Endothelial cell of umbilical vein (primary cell): ENCODE measurements around the gene MAG. TPM values are rescaled to one million over a fixed set of nuclear protein-coding genes. Genes with fewer than 3 reads are reported as not detected.

Source experiments
- BruUV-seq: library from RNA; stranded (reverse); fragments of 400-500 nt; replicated peaks from 2 replicates; lab custom pipeline; 2021; lab: Mats Ljungman, UMichigan
- CTCF ChIA-PET: fragments of 300-600, 350-600 bp; sonication (Branson Sonifier 250); formaldehyde crosslinking; loops from one replicate; lab custom pipeline; 2021; ENCODE audit warnings: antibody characterized with exemption, inconsistent platforms; lab: Charles Lee
- POLR2A ChIA-PET: fragments of 300-600, 350-600 bp; sonication (Branson Sonifier 250); formaldehyde crosslinking; loops from one replicate; lab custom pipeline; 2021; ENCODE audit warnings: antibody characterized with exemption, inconsistent platforms; lab: Charles Lee
- DNase-seq: peaks from one replicate; pipeline ENCODE4 v3.0.0-alpha.2; 2011; ENCODE audit warnings: low read depth, low spot score
- FAIRE-seq: peaks from 2 replicates; lab custom pipeline; 2011; peaks lifted over from hg19 to GRCh38; lab: Jason Lieb, UNC
- H2AFZ ChIP-seq: 2 replicates; pipeline ENCODE4 v1.6.0; 2012; ENCODE audit warnings: low read depth, low read length, control low read depth, inconsistent platforms
- H3K27ac ChIP-seq: 2 replicates; pipeline ENCODE4 v1.5.1; 2011; ENCODE audit warnings: low read depth, mild to moderate bottlenecking, control low read depth, low read length, moderate library complexity; ENCODE audit not compliant: insufficient read depth
- H3K27me3 ChIP-seq, 2 experiments: 2 replicates each; pipeline versions ENCODE4 v1.6.0 to v1.6.1; 2011; ENCODE audit warnings: low read length in 2 of 2, mixed read lengths in 1 of 2; ENCODE audit not compliant: control insufficient read depth in 2 of 2, insufficient read depth in 2 of 2
- H3K36me3 ChIP-seq, 2 experiments: 2 replicates in 1 of 2; 3 replicates in 1 of 2; pipeline ENCODE4 v1.5.1; 2011; ENCODE audit warnings: low read length in 2 of 2, mild to moderate bottlenecking in 1 of 2, moderate library complexity in 1 of 2; ENCODE audit not compliant: control insufficient read depth in 2 of 2, insufficient read depth in 2 of 2; ENCODE audit errors: extremely low read depth in 1 of 2
- H3K4me1 ChIP-seq: 3 replicates; pipeline ENCODE4 v1.5.1; 2011; ENCODE audit warnings: mild to moderate bottlenecking, low read length; ENCODE audit not compliant: control insufficient read depth, insufficient read depth; ENCODE audit errors: extremely low read depth
- H3K4me2 ChIP-seq: 2 replicates; pipeline ENCODE4 v1.6.1; 2011; ENCODE audit warnings: low read length, control low read depth, mixed read lengths; ENCODE audit not compliant: insufficient read depth
- H3K4me3 ChIP-seq, 3 experiments: fragments of 200-600 bp in 1 of 3; sonication (generic), shearing (Covaris generic) in 1 of 3; replicated peaks in 1 of 3; 2 replicates each; pipeline ENCODE4 v1.5.1; 2011 to 2016; ENCODE audit warnings: control low read depth in 3 of 3, low read length in 3 of 3, mild to moderate bottlenecking in 2 of 3, inconsistent platforms in 1 of 3, low read depth in 1 of 3, moderate library complexity in 1 of 3; ENCODE audit not compliant: insufficient read depth in 1 of 3
- H3K79me2 ChIP-seq: 2 replicates; pipeline ENCODE4 v1.6.0; 2012; ENCODE audit warnings: low read length, inconsistent platforms; ENCODE audit not compliant: control insufficient read depth, insufficient read depth
- H3K9ac ChIP-seq: replicated peaks from 2 replicates; pipeline ENCODE3; 2011; ENCODE audit warnings: low read length, control low read depth; ENCODE audit not compliant: insufficient read depth; ENCODE audit errors: extremely low read depth
- H3K9me1 ChIP-seq: replicated peaks from 3 replicates; pipeline ENCODE4 v1.6.0; 2011; ENCODE audit warnings: mild to moderate bottlenecking, low read length; ENCODE audit not compliant: control insufficient read depth, insufficient read depth; ENCODE audit errors: extremely low read depth
- H3K9me3 ChIP-seq: replicated peaks from 2 replicates; pipeline ENCODE4 v1.5.1; 2012; ENCODE audit warnings: low read length, inconsistent platforms; ENCODE audit not compliant: control insufficient read depth, insufficient read depth
- H4K20me1 ChIP-seq: replicated peaks from 2 replicates; pipeline ENCODE3; 2011; ENCODE audit warnings: mild to moderate bottlenecking, low read length; ENCODE audit not compliant: control insufficient read depth, insufficient read depth; ENCODE audit errors: extremely low read depth
- CTCF ChIP-seq, 2 donors: IDR thresholded peaks; 1 replicate in 1 of 2; 2 replicates in 1 of 2; pipeline ENCODE4 v1.5.1; 2011; ENCODE audit warnings: low read length in 2 of 2, mild to moderate bottlenecking in 2 of 2, moderate library complexity in 2 of 2, control low read depth in 1 of 2, inconsistent platforms in 1 of 2, low read depth in 1 of 2; ENCODE audit not compliant: insufficient read depth in 1 of 2; ENCODE audit errors: extremely low read depth in 1 of 2
- EZH2 ChIP-seq: IDR thresholded peaks from 2 replicates; pipeline ENCODE4 v1.6.1; 2012; ENCODE audit warnings: borderline replicate concordance, low read depth, mild to moderate bottlenecking, moderate library complexity, low read length, inconsistent platforms; ENCODE audit not compliant: severe bottlenecking
- FOS ChIP-seq: IDR thresholded peaks from 2 replicates; pipeline ENCODE4 v1.6.1; 2011; ENCODE audit warnings: mild to moderate bottlenecking, low read length, moderate library complexity, borderline replicate concordance; ENCODE audit not compliant: insufficient read depth
- GATA2 ChIP-seq: IDR thresholded peaks from 2 replicates; pipeline ENCODE4 v1.7.0; 2011; ENCODE audit warnings: low read depth, mild to moderate bottlenecking, moderate library complexity, mixed read lengths, low read length; ENCODE audit not compliant: insufficient read length, insufficient read depth
- JUN ChIP-seq: IDR thresholded peaks from 2 replicates; pipeline ENCODE4 v1.6.1; 2011; ENCODE audit warnings: borderline replicate concordance, low read depth; ENCODE audit not compliant: insufficient read length, insufficient read depth
- MAX ChIP-seq: IDR thresholded peaks from 2 replicates; pipeline ENCODE4 v1.6.1; 2011; ENCODE audit not compliant: insufficient read depth, insufficient read length
- MYC ChIP-seq: IDR thresholded peaks from one replicate; pipeline ENCODE4 v1.6.1; 2011; ENCODE audit warnings: mild to moderate bottlenecking, low read depth, low read length
- POLR2A ChIP-seq: IDR thresholded peaks from 2 replicates; pipeline ENCODE4 v1.6.1; 2012; ENCODE audit warnings: low read depth, mild to moderate bottlenecking, control low read depth, low read length
- POLR2AphosphoS5 ChIP-seq: IDR thresholded peaks from 2 replicates; pipeline ENCODE4 v1.6.1; 2012; ENCODE audit warnings: low read depth, mild to moderate bottlenecking, control low read depth, low read length, moderate library complexity; ENCODE audit not compliant: insufficient read depth
- dilution Hi-C: fragments of 300-500 bp; cut with MboI; formaldehyde crosslinking; loops from one replicate; pipeline ENCODE4 v1.15.0; 2019; ENCODE audit warnings: low sequenced_read_pairs; ENCODE audit not compliant: extremely low pct_ligation_motif_present
- intact Hi-C: fragments of 100-400 bp; cut with micrococcal nuclease; formaldehyde crosslinking; loops from one replicate; pipeline ENCODE4 v1.10.0; 2022
- polyA plus RNA-seq, 4 experiments: library from polyadenylated mRNA; depleted of rRNA in 3 of 4; stranded (reverse) in 3 of 4; unstranded in 1 of 4; fragments of >200 nt; gene quantifications; 2 replicates each; pipeline versions ENCODE4 v1.2.1 to v1.2.3, GENCODE V29; 2011 to 2012; ENCODE audit warnings: missing spikeins in 1 of 4
- total RNA-seq: library from RNA; stranded (reverse); gene quantifications from 2 replicates; pipeline ENCODE4 v1.2.3, GENCODE V29; 2021

Gene MAG
- total and polyA plus RNA-seq, 2 donors (not counting 3 experiments of a cell fraction or from before 2014, with no cell fraction given), result not detected

GRCh38 chr19:35274323-35274722 lies 17.6 kb upstream of the MAG start:
- dilution Hi-C loops, result no loop called here
- Histone ChIP-seq H3K9ac (no peak overlapping the region), H3K9me3 (no peaks in the 10 kb centered on the region), H3K4me2 (no peak overlapping the region), H2AFZ (no peak overlapping the region), H3K9me1 (no peaks in the 10 kb centered on the region), H3K36me3 (peaks cover 7 to 44% of the 10 kb centered on the region in 2 experiments), H3K79me2 (no peaks in the 10 kb centered on the region), H3K4me3 (no peak overlapping the region), H3K27me3 (no peaks in the 10 kb centered on the region), H3K27ac (no peak overlapping the region), H3K4me1 (no peaks in the 10 kb centered on the region), H4K20me1 (no peaks in the 10 kb centered on the region)
- POLR2A ChIA-PET, result no interaction called here
- CTCF ChIA-PET, result interaction anchor here (1.3 kb wide), 2 partner anchors 15 to 120 kb away, joined by 3 to 4 read pairs; partner anchors contain the start of gene FXYD5
- BruUV-seq, result no TSS peak
- DNase-seq (no peak), FAIRE-seq (no peak)
- intact Hi-C loops, result no loop called here
- TF ChIP-seq EZH2, result no peak
- no peak for TF ChIP-seq POLR2A
- no peak for TF ChIP-seq GATA2
- no peak for TF ChIP-seq FOS
- TF ChIP-seq MYC, result no peak
- no peak for TF ChIP-seq JUN
- no peak for TF ChIP-seq POLR2AphosphoS5
- TF ChIP-seq CTCF (IDR thresholded peaks at IDR 0.05; ENCODE audit: extremely low read depth in 1 of 2, insufficient read depth in 1 of 2, low read depth in 1 of 2, low read length in 2 of 2), result no peak
- no peak for TF ChIP-seq MAX
